ENCODE data around the gene SAMD1.

- TF ChIP-seq CTCF (IDR thresholded peaks at IDR 0.05) (no peak), POLR2A (IDR thresholded peaks at IDR 0.05) (no peak)
These were observed 10.5 kb upstream of the SAMD1 start for GRCh38 chr19:14101003-14101545.
